HEK293T (cell line): ENCODE results near the gene DCN.

Experiments used
- CTCF ChIA-PET: fragments of 350-600 bp; formaldehyde crosslinking; extraction: SDS; loops from one replicate; lab custom pipeline; 2021; ENCODE audit warnings: antibody characterized with exemption, inconsistent platforms; lab: Yijun Ruan, JAX
- POLR2A ChIA-PET: fragments of 350-600 bp; formaldehyde crosslinking; extraction: SDS; loops from one replicate; lab custom pipeline; 2020; ENCODE audit warnings: antibody characterized with exemption, inconsistent platforms; lab: Yijun Ruan, JAX
- DNase-seq: peaks from one replicate; pipeline ENCODE4 v3.0.0; 2012; ENCODE audit warnings: mixed read lengths; ENCODE audit errors: extremely low spot score
- ARNT ChIP-seq: fragments of 450-650 bp; IDR thresholded peaks from 2 replicates; pipeline ENCODE4 v1.6.1; 2017; ENCODE audit warnings: mild to moderate bottlenecking
- BHLHE40 ChIP-seq: fragments of 450-650 bp; IDR thresholded peaks from 2 replicates; pipeline ENCODE4 v1.6.1; 2016; ENCODE audit warnings: mild to moderate bottlenecking, moderate library complexity, borderline replicate concordance
- CTBP1 ChIP-seq: fragments of 450-650 bp; IDR thresholded peaks from 2 replicates; pipeline ENCODE4 v1.6.1; 2016; ENCODE audit warnings: borderline replicate concordance
- ELF4 ChIP-seq: fragments of 450-650 bp; IDR thresholded peaks from 2 replicates; pipeline ENCODE4 v1.6.1; 2017; ENCODE audit warnings: antibody characterized with exemption
- FOXA1 ChIP-seq: fragments of 450-650 bp; IDR thresholded peaks from 2 replicates; pipeline ENCODE4 v1.6.1; 2016; ENCODE audit warnings: mild to moderate bottlenecking
- FOXK2 ChIP-seq: fragments of 450-650 bp; IDR thresholded peaks from 2 replicates; pipeline ENCODE4 v1.6.1; 2016; ENCODE audit warnings: mild to moderate bottlenecking
- FOXM1 ChIP-seq: fragments of 450-650 bp; IDR thresholded peaks from 2 replicates; pipeline ENCODE4 v1.6.1; 2017; ENCODE audit warnings: mild to moderate bottlenecking, borderline replicate concordance
- HDGF ChIP-seq: fragments of 450-650 bp; IDR thresholded peaks from 2 replicates; pipeline ENCODE4 v1.6.1; 2017; ENCODE audit warnings: antibody characterized with exemption, borderline replicate concordance
- L3MBTL2 ChIP-seq: fragments of 450-650 bp; conservative IDR thresholded peaks from 2 replicates; pipeline ENCODE4 v1.6.1; 2016; ENCODE audit warnings: mild to moderate bottlenecking
- LEF1 ChIP-seq: fragments of 450-650 bp; IDR thresholded peaks from 2 replicates; pipeline ENCODE4 v1.6.1; 2017; ENCODE audit warnings: mild to moderate bottlenecking, borderline replicate concordance
- NFRKB ChIP-seq: fragments of 450-650 bp; IDR thresholded peaks from 2 replicates; pipeline ENCODE4 v1.6.1; 2016; ENCODE audit warnings: mild to moderate bottlenecking, moderate library complexity
- SP1 ChIP-seq: fragments of 450-650 bp; IDR thresholded peaks from 2 replicates; pipeline ENCODE4 v1.6.1; 2017
- SUZ12 ChIP-seq: fragments of 450-650 bp; IDR thresholded peaks from 2 replicates; pipeline ENCODE4 v1.6.1; 2016; ENCODE audit warnings: mild to moderate bottlenecking
- TARDBP ChIP-seq: fragments of 450-650 bp; IDR thresholded peaks from 2 replicates; pipeline ENCODE4 v1.6.1; 2016
- ZNF384 ChIP-seq: fragments of 450-650 bp; IDR thresholded peaks from 2 replicates; pipeline ENCODE4 v1.6.1; 2016
- TF ChIP-seq, protein P1 (sequence below): fragments of 450-650 bp; IDR thresholded peaks from 2 replicates; pipeline ENCODE4 v1.6.1; 2016

The DCN gene

DNA sequence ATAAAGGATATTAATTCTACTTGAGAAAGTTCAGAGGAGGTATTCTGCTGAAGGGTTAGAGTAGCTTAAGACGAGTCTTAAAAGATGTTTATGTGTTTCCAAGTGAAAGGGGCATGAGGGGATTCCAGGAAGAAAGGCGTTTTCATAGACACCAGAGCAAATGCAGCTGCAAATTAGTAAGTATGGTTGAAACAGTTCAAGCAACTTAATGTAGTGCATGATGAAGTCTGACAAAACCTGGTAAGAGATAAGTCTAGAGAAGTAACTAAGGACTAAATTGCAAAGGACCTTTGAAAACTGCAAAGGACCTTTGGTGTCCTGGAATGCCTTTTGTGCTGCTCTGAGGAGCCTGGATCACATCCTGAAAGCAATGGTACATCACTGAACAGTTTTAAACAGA lies 82.8 kb downstream of the DCN start:
- no peak for DNase-seq
- TF ChIP-seq SP1 (no peak), NFRKB (no peak), HDGF (no peak)
- ChIA-PET POLR2A (no interaction called here), CTCF (no interaction called here)

DNA sequence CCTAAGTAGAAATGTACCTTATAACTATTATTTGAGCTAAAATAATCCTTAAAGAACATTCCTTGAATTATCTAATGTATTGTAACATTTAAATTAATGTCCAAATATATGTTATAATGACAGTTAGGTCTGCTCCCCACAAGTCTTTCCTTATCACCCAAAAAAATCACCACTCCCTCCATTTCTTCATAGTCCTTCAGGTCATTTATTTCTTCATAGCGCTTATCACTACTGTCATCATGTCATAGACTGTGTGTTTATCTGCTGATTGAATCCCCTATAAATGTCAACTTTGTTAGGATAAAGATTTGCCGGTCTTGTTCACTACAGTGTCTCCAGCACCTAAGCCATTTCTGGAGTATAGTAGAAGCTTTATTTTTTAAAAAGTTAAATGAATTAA lies 83.3 kb downstream of the DCN start:
- no peak for DNase-seq
- ChIA-PET CTCF (no interaction called here), POLR2A (no interaction called here)
- TF ChIP-seq SUZ12 (no peak), ELF4 (no peak), ZNF384 (no peak), L3MBTL2 (no peak), FOXK2 (no peak), BHLHE40 (no peak), LEF1 (no peak), HDGF (no peak), ARNT (no peak), SP1 (no peak), CTBP1 (no peak), NFRKB (no peak), FOXM1 (no peak), FOXA1 (no peak), TARDBP (no peak)
- TF ChIP-seq, protein P1, sequence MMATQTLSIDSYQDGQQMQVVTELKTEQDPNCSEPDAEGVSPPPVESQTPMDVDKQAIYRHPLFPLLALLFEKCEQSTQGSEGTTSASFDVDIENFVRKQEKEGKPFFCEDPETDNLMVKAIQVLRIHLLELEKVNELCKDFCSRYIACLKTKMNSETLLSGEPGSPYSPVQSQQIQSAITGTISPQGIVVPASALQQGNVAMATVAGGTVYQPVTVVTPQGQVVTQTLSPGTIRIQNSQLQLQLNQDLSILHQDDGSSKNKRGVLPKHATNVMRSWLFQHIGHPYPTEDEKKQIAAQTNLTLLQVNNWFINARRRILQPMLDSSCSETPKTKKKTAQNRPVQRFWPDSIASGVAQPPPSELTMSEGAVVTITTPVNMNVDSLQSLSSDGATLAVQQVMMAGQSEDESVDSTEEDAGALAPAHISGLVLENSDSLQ: no peak; the same call in 1 of the 2 replicates

DNA sequence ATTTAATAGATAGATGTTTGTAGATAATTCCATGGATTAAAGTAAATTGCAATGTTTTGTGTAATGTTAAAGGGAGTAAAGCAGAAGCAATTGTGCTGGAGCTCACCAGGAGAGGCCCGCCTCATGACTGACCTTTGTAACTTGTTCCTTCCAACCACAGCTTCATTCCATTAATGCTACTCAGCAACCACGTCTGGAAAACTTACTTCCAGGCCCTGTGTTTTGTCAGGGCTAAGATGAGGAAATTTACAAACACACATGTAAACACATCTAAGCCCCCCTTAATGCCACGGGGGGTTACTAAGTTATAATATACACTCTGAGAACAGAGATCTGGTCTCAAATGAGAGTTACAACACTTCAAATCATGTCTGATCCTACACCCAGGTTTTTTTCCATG lies 83.7 kb downstream of the DCN start:
- CTCF ChIA-PET: no interaction called here
- DNase-seq: peak; percentile 8

DNA sequence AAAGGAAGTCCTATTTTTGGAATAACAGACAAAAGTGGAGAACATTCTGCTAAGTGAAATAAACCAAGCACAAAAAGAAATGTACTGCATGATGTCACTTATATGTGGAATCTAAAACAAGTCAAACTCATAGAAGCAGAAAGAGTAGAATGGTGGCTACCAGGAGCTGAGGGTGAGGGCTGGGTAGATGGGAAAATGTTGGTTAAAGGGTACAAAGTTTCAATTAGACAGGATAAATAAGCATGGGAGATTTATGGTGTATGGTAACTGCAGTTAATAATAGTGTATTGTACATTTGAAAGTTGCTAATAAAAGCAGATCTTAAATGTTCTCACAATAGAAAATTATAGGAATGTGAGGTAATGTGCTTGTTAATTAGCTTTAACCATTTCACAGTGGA lies 84.2 kb downstream of the DCN start:
- TF ChIP-seq TARDBP: no peak
- TF ChIP-seq ELF4: no peak
- TF ChIP-seq L3MBTL2: no peak
- TF ChIP-seq BHLHE40: no peak
- no peak for TF ChIP-seq ZNF384
- TF ChIP-seq, protein P1: no peak
- TF ChIP-seq FOXM1: no peak
- TF ChIP-seq FOXK2: no peak
- no peak for TF ChIP-seq FOXA1
- no peak for TF ChIP-seq ARNT
- no peak for TF ChIP-seq HDGF
- TF ChIP-seq NFRKB: no peak
- DNase-seq: no peak
- ChIA-PET CTCF (no interaction called here), POLR2A (no interaction called here)

More for the DNA sequence above, 83.7 kb downstream of the DCN start:
- POLR2A ChIA-PET: no interaction called here
- TF ChIP-seq LEF1: no peak
- no peak for TF ChIP-seq ARNT
- no peak for TF ChIP-seq TARDBP
- TF ChIP-seq SUZ12: no peak
- no peak for TF ChIP-seq FOXA1
- TF ChIP-seq, protein P1: no peak
- no peak for TF ChIP-seq ZNF384
- TF ChIP-seq SP1: no peak
- TF ChIP-seq FOXM1: no peak
- TF ChIP-seq FOXK2: no peak
- TF ChIP-seq ELF4: no peak
- TF ChIP-seq NFRKB: no peak

DNA sequence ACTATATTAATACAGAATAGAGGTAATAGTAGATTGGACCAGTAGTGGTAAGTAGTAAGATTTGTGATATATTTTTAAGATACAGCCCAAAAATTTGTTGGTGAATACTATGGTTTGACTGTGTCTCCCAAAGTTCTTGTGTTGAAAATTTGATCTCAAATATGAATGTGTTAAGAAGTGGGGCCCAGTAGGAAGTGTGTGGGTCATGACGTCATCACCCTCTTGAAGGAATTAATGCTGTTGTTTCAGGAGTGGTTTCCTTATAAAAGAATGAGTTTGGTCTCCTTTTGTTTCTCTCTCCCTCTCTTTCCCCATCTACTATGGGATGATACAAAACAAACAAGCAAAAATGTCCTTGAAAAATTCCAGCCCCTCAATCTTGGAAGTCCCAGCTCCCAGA lies 87.7 kb downstream of the DCN start:
- TF ChIP-seq ELF4 (no peak), TARDBP (no peak), ARNT (no peak), SP1 (no peak), FOXM1 (no peak), SUZ12 (no peak)
- no peak for DNase-seq
- POLR2A ChIA-PET: no interaction called here
- CTCF ChIA-PET: no interaction called here

GRCh38 chr12:91094032-91094662 lies 88.5 kb downstream of the DCN start:
- DNase-seq: no peak
- TF ChIP-seq FOXA1 (no peak), SUZ12 (no peak), FOXM1 (no peak), LEF1 (no peak), TARDBP (no peak), L3MBTL2 (no peak), ELF4 (no peak), HDGF (no peak), FOXK2 (no peak), NFRKB (no peak), SP1 (no peak), BHLHE40 (no peak), CTBP1 (no peak), ZNF384 (no peak), ARNT (no peak)
- TF ChIP-seq, protein P1: no peak
- ChIA-PET CTCF (no interaction called here), POLR2A (no interaction called here)
